ENCODE data around the gene OSBP.
"Not testable (repeated sequence)": the region's sequence is repeated elsewhere in the genome, so short reads cannot be mapped to it uniquely, and the experiment has no call there.

The OSBP gene, protein sequence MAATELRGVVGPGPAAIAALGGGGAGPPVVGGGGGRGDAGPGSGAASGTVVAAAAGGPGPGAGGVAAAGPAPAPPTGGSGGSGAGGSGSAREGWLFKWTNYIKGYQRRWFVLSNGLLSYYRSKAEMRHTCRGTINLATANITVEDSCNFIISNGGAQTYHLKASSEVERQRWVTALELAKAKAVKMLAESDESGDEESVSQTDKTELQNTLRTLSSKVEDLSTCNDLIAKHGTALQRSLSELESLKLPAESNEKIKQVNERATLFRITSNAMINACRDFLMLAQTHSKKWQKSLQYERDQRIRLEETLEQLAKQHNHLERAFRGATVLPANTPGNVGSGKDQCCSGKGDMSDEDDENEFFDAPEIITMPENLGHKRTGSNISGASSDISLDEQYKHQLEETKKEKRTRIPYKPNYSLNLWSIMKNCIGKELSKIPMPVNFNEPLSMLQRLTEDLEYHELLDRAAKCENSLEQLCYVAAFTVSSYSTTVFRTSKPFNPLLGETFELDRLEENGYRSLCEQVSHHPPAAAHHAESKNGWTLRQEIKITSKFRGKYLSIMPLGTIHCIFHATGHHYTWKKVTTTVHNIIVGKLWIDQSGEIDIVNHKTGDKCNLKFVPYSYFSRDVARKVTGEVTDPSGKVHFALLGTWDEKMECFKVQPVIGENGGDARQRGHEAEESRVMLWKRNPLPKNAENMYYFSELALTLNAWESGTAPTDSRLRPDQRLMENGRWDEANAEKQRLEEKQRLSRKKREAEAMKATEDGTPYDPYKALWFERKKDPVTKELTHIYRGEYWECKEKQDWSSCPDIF

DNA sequence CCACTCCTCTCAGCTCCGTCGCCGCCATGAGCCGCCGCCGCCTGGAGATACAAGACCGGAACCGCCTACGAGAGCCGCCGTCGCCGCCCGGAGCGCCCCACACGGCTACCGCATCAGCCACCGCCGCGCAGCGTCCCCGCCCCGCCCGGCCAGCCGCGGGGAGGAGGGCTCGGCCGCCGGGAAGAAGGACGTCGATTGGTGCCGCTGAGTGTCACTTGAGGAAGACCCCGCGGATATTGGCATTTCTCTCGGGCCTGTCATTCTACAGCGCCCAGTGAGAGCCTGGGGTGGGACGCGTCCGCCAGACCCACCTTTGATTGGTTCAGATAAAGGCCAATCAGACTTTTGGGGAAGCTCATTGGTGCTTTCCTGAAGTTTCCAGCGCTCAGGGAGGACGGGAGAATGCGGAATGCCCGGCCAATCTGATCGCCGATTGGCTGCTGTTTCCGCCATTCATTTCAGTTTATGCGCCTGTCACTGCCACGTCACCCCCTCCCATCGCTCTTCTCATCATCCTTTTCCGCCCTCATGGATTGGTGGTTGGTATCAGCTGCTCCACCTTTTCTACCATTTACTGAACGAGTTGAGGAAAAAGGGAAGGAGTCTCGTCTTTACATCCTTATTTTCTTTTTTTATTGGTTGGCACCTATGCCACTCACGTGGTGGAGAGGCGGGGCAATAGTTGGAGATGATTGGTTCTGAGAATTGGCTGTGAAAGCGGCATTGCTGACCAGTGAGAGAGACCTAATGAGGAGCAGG is at the start of gene OSBP:
Gene OSBP (minus strand): TSS at position 138 of the 759 bp plus-strand sequence. CDS start 110 bp downstream, at position 28.
- peak; percentile 97 for DNase-seq (ENCODE audit: low spot score)

DNA sequence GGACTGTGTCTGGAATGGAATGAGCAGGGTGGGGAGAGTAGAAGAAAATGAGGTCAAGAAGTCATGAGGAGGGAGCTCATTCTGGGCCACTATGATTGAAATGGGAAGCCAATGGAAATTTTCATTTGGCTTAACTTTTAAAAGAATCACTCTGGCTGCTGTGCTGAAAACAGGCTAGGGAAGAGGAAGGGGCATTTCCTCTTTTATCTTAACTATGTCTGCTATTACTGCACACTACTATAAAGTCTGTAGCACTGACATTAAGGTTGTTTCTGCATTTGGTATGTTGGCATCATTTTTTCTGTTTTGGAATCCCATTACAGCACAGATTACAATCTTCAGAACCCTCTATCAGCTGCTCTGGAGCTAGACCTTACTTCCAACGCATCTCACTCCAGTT is 45.0 kb upstream of the OSBP start:
- DNase-seq (ENCODE audit: low spot score) = no peak

DNA sequence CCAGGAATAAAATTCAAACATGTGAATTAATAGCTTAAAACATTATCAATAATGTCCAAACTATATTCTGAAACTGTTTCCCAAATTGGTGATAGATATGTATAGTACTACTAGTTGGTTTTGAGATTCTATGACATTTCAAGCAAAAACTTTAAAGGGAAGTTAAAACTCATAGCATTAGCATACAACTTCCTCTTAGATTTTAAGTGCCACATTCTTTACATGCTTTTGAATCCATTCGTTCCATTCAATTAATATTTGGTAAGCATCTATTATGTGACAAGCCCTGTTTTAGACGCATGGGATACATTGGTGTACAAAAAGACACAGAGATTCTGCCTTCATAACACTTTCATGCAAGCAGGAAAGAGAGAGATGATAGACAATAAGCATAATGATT is 44.4 kb upstream of the OSBP start:
- no peak for DNase-seq (ENCODE audit: low spot score)

DNA sequence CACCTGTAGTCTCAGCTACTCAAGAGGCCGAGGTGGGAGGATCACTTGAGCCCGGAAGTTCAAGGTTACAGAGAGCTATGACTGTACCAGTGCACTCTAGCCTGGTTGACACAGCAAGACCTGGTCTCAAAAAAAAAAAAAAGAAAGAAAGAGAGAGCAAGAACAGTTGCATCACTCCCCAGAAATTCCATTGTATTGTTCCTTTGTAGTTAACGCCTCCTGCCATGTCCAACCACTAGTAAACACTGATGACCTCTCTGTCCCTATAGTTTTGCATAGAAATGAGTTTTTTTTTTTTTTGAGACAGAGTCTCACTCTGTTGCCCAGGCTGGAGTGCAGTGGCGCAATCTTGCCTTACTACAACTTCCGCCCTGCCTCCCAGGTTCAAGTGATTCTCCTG is 42.5 kb upstream of the OSBP start:
- DNase-seq (ENCODE audit: low spot score) = no peak

DNA sequence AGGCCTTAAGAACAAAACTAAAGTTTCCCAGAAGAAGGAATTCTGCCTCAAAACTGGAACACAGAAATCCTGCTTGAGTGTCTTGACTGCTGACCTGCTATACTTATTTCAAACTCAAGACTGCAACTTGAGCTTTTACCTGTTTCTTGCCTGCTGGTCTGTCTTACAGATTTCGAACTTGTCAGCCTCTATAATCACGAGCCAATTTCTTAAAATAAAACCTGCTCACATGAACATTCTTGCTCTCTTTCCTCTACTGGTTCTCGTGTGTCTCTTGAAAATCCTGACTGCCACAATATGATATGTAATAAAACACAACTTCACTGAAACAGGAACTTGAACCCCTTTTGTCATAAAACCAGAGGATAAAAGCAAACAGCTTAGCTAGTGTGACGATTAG is 39.3 kb upstream of the OSBP start:
- DNase-seq (ENCODE audit: low spot score) = no peak

DNA sequence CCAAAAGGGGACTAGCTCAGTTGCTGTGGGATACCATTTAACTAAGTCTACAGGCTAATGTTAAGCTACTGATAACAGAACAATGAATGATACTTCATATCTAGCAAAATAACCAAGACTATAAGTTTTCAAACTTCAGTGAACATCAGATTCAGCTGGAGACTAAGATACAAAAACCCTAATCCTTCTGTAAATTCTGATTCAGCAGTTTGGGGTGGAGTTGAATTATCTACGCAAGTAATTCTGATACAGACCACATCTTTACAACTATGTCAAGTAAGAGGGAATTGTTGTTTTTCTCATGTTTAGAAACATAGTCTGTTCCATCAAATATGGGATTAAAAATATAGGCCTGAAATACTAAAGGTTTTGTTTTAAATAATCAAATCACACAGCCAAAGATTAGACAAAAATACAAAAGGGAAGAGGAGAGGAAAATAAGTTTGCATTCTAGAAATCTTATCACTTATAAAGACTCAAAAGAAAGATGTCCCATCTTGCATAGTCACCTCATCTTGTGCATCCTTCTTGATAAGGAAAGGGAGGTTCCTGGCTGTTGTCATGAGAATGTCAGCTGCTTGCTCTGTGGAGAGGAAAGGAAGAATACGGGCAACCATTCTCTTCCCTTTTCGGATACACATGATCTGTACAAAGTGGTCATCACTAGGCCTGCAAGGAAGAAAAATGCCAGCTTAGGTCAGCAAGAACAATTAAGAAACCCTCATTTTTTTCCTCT is 31.8 kb upstream of the OSBP start:
- no peak for DNase-seq (ENCODE audit: low spot score)

DNA sequence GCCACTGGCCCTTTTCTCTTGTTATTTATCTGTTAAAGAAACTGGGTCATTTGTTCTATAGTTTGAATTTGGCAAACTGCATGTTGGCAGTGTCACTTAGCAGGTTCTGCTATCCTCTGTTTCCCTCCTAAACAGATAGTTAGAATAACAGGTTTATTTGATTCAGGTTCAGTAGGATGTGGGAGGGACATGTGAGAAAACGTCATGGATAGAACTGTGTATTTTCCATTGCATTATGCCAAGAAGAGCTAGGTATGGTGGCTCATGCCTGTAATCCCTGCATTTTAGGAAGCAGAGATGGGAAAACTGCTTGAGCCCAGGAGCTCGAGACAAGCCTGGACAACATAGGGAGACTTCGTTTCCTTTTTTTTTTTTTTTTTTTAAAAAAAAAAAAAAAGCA is 29.0 kb upstream of the OSBP start:
- no peak for DNase-seq (ENCODE audit: low spot score)

DNA sequence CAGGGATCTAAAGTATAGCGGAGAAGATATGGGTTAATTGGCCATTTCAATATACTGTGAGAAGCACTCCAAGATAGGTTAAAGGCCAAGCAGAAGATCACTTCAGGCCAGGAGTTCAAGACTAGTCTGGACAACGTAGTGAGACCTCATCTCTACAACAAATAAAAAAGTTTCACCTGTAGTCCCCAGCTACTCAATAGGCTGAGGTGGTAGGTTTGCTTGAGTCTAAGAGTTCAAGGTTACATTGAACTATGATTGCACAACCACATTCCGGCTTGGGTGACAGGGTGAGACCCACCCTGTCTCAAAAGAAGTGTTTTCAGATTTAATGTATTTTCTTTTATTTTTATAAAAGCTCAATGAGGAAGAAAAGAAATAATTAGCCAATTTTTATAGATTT is 27.8 kb upstream of the OSBP start:
- no peak for DNase-seq (ENCODE audit: low spot score)

DNA sequence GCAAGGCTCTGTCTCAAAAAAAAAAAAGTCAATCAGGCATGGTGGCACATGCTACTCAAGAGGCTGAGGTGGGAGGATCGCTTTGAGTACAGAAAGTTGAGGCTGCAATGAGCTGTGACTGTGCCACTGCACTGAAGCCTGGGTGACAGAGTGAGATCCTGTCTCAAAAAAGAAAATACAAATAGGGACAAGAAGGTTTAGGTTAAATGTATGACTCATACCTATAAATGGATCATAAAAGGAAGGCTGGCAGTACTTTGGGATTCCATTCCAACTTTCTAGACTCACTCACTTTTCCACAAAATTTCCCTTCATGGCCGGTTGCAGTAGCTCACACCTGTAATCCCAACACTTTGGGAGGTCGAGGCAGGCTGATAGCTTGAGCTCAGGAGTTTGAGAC is 25.6 kb upstream of the OSBP start:
- DNase-seq (ENCODE audit: low spot score) = no peak

DNA sequence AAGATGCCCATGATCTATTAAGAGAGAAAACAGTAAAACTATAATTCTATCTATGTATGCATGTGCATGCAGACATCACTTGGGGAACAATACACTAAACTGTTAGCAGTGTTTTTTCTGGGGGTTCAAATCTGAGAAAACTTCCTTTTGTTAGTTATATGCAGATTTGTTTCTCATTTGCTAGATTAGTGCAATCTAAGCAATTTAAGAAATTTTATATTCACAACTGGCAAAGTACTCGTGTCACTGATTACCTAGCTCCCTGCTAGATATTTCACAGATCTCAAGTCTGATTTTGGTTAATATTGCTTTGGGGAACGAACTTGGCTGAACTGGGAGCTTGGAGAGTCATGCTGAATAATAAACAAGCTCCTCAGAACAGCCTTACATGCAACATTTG is 14.9 kb upstream of the OSBP start:
- no peak for DNase-seq (ENCODE audit: low spot score)

DNA sequence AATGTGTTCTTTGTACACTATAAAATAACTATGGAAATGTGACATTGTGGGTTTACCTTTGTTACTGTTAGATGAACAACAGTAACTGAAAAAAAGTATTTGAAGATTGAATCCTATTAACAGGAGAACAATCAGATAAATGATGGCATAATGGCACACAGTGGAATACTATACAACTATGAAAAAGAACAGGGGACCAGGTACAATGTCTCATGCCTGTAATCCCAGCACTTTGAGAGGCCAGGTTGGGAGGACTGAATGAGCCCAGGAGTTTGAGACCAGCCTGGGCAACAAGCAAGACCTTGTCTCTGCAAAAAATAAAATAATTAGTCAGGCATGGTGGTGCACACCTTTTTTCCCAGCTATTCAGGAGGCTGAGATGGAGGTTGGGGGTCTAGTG is 14.4 kb upstream of the OSBP start:
- no peak for DNase-seq (ENCODE audit: low spot score)

DNA sequence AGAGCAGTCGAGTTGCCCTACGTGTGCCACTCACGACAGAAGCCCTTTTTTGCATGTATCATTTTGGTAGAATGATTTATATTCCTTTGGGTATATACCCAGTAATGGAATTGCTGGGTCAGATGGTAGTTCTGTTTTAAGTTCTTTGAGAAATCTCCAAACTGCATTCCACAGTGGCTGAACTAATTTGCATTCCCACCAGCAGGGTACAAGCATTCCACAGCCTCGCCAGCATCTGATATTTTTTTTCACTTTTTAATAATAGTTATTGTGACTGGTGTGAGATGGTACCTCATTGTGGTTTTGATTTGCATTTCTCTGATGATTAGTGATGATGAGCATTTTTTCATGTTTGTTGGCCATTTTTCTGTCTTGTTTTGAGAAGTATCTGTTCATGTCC is 11.4 kb upstream of the OSBP start:
- DNase-seq (ENCODE audit: low spot score) = not testable (repeated sequence)

DNA sequence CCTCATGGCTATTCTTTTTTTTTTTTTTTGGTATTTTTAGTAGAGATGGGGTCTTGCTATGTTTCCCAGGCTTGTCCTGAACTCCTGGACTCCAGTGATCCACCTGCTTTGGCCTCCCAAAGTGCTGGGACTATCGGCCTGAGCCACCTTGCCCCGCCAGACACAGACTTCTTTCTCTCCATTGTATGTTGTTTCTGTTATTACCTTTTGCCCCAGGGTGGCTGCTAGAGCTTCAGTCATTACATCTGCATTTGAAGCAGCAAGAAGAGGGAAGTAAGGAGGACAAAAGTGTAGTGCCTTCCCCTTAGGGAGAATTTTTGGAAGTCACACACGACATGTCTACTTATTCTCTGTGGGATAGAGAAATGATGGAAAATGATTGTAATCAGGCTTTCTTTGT is 10.1 kb upstream of the OSBP start:
- no peak for DNase-seq (ENCODE audit: low spot score)

DNA sequence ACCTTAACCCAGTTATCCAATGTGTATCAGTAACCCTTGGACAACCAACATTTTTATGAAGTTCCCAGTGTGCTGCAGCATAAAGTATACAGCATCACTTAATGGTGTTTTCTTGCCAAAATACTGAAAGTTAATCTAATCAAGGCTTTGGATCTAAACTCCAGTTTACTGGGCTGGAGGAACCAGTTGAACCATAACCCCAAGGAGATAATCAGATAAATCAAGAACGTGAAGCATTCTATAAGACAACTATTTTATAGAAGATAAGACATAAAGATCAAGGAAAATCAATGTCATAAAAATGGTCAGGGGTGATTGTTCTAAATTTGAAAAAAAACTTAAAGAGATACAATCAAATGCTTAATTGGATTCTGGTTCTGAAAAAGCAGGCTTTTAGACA is 2.3 kb upstream of the OSBP start:
- DNase-seq (ENCODE audit: low spot score) = no peak

DNA sequence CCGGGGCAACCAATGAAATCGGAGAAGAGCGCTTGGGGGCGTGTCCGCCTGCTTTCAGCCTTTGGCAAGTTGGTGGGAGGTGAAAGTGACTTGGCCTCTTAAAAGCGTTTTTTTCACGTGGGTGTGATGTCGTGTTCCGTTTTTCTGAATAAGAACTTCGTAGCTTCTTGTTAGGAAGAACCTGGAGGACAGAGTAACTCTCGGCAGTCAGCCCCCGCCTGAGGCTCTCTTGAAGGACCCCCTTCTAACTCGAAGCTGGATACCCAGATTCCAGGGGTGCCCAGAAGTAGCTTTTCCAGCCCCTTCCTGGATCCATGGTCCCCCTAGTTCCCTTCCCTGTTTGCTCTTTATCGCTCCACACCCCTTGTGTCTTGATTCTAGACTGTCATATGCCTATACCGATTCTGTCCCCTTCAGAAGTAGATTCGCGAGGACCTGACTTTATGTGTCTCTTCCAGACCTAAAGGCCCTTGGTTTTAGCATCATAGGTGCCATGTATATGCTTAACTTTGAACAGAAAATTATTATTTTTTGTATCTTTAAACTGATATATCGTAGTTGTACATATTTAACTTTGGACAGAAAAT is 915 bp upstream of the OSBP start:
- DNase-seq (ENCODE audit: low spot score) = no peak

DNA sequence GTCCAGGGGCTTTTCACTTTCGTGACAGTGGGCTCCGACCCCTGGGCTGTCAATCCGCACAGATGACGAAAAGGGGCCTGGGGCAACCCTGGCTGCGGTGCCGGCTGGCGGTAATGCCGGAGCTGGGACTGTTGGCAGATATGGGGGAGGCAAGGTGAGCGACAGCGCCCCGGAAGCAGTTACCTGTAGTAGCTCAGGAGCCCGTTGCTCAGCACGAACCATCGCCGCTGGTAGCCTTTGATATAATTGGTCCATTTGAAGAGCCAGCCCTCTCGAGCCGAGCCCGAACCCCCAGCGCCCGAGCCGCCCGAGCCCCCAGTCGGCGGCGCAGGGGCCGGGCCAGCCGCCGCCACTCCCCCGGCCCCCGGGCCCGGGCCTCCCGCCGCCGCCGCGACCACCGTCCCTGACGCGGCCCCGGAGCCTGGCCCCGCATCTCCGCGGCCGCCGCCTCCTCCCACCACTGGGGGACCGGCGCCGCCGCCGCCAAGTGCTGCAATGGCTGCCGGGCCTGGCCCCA is 396 bp downstream of the OSBP start:
- peak; percentile 63 for DNase-seq (ENCODE audit: low spot score)

DNA sequence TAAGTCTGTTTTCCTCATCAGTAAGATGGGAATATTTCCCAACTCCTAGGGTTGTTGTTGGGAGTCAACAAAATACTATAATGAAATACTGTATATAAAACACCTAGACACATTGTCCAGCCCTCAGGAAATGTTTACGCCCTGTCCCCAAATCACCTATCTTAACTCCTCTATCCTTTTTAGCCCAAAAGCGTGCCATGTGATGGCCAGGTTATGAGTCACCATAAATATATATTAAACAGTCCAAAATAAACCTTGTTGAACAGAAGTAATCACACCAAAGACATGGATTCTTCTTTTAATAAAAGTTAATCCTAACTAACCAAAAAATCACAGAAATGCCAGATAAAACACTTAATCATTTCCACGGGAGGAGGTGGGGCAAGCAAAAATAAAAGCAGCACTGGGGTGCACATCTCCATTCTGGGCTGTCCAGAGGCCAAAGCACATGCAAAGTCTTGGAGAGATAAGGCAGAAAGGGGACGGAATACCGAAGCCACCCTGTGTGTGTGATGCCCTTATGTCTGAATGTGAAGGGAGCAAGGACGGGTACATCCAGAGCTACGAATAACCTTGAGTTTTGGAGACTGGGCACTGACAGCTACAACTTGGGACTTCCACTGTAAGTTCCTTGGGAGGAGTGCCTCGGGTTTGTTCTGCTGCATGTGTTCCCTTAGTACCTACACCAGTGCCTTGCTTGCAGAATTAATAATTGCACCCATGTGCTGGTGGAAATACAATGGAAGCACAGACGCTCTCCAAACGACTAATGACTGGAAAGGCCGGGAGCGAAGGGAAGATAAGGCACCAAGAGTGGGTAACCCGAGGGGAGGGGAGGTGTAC is 1.1 kb downstream of the OSBP start:
- DNase-seq (ENCODE audit: low spot score) = no peak

DNA sequence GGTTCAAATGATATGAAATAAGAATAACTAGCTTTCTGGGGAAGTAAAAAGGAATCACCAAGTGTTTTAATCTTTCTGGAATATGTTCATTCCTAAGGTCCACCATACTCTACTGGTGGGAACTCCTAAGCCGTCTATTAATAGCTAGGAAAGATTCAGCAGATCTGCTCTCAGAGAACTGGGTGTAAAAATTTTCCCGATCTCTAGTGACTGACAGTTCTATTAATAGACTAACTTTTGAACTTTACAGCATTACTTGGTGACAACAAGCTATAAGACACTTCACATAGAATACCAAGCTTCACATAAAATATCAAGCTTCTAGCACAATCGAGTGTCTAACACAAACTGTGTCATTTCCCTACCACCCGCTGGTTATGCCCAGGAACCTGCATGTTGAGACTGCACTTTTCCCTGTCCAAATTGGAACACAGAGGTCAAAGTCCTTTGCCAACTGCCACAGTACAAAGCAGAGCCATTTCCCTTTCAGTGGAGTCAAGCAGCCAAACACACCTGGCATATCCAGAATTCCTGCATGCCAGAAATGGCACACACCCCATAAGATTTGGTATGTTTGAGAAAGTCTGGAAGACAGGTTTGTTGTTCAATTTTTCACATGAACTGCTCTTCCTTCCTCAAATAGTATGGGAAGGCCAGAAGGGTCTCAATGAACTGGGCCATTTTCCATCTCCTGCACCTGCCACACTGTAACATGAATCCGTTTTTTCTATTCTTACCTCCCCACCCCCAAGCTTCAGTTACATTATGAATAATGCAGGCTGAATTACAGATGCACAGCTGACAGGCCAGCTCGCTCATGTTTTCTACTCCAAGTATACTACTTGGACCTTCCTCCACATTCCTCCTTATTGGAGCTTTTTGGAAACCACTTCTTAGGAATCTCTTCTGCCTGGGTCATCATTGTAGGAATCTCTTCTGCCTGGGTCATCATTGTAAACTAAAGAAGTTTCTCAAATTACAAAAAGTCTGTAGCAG is 3.7 kb downstream of the OSBP start:
- DNase-seq (ENCODE audit: low spot score) = no peak

DNA sequence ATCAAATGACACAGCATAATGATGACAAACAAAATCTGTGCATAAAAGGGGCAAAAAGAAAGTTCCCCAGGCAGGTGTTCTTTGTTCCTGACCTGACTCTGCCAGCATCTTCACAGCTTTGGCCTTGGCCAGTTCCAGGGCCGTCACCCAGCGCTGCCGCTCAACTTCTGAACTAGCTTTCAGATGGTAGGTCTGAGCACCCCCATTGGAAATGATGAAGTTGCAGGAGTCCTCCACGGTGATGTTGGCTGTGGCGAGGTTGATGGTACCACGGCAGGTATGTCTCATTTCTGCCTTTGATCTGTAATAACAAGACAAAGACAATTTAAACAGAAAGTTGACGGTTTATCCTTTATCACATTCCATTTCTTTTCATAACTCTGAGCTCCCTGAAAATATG is 5.3 kb downstream of the OSBP start:
- no peak for DNase-seq (ENCODE audit: low spot score)

Measured in iPS-NIHi11 (cell line).